Measurements from ENCODE around the gene RPP25. TPM values are rescaled to one million over a fixed set of nuclear protein-coding genes. Genes with fewer than 3 reads are reported as not detected.
A peak's percentile ranks its signal among the peaks of the same experiment; 100 is the strongest.

The RPP25 gene, protein sequence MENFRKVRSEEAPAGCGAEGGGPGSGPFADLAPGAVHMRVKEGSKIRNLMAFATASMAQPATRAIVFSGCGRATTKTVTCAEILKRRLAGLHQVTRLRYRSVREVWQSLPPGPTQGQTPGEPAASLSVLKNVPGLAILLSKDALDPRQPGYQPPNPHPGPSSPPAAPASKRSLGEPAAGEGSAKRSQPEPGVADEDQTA
- total RNA-seq (1 to 10 TPM in 7 of 10 donors, under 1 TPM in 3; 0.83 to 3.0 (median 1.3) TPM), polyA plus RNA-seq (1 to 10 TPM; 1.8 to 4.6 TPM)
- long read RNA-seq, donor 1, transcript RPP25-201 (1 exons, 3,049 nt) = major isoform, 8 of 8 reads
- long read RNA-seq, donor 1, partial matches to known transcripts = 0 of 8 reads
- long read RNA-seq, donor 1, other reads (novel, unspliced or antisense) = 0 of 8 reads
- long read RNA-seq, donor 2, transcript RPP25-201 (1 exons, 3,049 nt) = major isoform, 5 of 5 reads
- long read RNA-seq, donor 2, partial matches to known transcripts = 0 of 5 reads
- long read RNA-seq, donor 2, other reads (novel, unspliced or antisense) = 0 of 5 reads
- long read RNA-seq, donor 3, transcript RPP25-201 (1 exons, 3,049 nt) = major isoform, 7 of 7 reads
- long read RNA-seq, donor 3, partial matches to known transcripts = 0 of 7 reads
- long read RNA-seq, donor 3, other reads (novel, unspliced or antisense) = 0 of 7 reads

DNA sequence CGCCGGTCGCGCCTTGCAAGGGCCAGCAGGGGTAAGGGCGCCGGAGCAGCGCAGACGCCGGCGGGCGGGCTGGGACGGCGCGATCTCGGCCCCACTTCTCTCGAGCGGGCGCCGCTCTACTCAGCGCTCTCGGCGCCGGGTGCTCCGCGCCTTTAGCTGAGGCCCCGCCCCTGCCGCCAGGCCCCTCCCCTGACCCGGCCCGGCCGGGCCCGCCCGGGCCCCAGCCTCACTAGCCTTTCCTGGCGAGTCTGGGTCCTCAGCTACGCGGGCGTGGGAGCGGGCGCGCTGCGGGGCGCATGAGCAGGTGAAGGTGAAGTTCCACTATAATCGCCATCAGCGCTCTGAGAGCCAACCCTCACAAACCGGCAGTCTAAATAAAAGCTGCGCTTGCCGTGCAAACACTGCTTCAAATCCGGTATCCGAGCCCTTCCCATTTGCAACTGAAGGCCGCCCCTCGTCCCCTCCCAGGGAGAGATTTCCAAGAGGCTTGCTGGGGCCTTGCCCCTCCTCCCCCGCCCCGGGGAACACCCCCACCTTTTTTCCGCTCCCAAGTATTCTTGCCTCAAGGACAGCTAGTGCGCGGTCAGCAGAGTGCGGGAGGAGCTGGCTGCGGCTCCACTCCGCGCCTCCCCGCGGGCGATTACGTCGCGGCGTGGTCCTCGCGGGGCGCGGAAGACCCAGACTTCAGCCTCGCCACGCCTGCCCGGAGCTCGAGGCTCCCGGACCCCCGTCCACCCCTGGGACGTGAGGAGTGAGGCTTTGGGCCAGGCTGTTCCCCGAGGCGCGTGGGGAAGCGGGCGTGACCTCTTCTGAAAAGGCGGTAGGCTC is at the start of gene RPP25:
Gene RPP25 (minus strand): TSS at position 125 of the 828 bp plus-strand sequence. CDS start 189 bp downstream, outside the sequence.
- Histone ChIP-seq H3K4me1 (peaks cover 0 to 62% (median 33%) of the 10 kb centered on the region in 9 donors), H3K27ac (peak within 1 kb of the TSS; percentile 19 to 87 (median 76)), H3K36me3 (no peaks in the 10 kb centered on the region), H3K4me3 (peak within 1 kb of the TSS; percentile 23 to 83 (median 60)), H3K27me3 (peaks cover 0 to 49% (median 16%) of the 10 kb centered on the region in 7 donors), H3K9me3 (no peaks in the 10 kb centered on the region)
- peak; percentile 63 to 83 for DNase-seq
- intact Hi-C loops (cut with DNase I) = loop anchor here in 8 of 10 donors (5.0 to 10.0 kb wide), 4 partner anchors 245 to 582 kb away; partner anchors contain the start of gene C15orf39 (in 1 of the 8)
- peak; percentile 83 to 93 (median 89) for ATAC-seq
- TF ChIP-seq, protein P1, sequence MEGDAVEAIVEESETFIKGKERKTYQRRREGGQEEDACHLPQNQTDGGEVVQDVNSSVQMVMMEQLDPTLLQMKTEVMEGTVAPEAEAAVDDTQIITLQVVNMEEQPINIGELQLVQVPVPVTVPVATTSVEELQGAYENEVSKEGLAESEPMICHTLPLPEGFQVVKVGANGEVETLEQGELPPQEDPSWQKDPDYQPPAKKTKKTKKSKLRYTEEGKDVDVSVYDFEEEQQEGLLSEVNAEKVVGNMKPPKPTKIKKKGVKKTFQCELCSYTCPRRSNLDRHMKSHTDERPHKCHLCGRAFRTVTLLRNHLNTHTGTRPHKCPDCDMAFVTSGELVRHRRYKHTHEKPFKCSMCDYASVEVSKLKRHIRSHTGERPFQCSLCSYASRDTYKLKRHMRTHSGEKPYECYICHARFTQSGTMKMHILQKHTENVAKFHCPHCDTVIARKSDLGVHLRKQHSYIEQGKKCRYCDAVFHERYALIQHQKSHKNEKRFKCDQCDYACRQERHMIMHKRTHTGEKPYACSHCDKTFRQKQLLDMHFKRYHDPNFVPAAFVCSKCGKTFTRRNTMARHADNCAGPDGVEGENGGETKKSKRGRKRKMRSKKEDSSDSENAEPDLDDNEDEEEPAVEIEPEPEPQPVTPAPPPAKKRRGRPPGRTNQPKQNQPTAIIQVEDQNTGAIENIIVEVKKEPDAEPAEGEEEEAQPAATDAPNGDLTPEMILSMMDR (IDR thresholded peaks at IDR 0.05) = no peak
- whole genome bisulfite sequencing, 2 donors = 0% methylated on average over 81 to 83 of the region's 83 CpGs

GRCh38 chr15:75002398-75002797 is 45.8 kb upstream of the RPP25 start:
- no peak for DNase-seq
- 37 to 47% methylated on average over 7 of the region's 7 CpGs for WGBS, 2 donors
- Histone ChIP-seq H3K4me3 (no peak overlapping the region), H3K27me3 (peaks cover 0 to 14% (median 0%) of the 10 kb centered on the region in 7 donors), H3K36me3 (no peaks in the 10 kb centered on the region), H3K4me1 (peaks cover 0 to 4% (median 0%) of the 10 kb centered on the region in 9 donors), H3K27ac (no peak overlapping the region), H3K9me3 (no peaks in the 10 kb centered on the region)
- intact Hi-C loops (cut with DNase I) = loop anchor here in 1 of 10 donors (5.0 kb wide), 1 partner anchor 1060 kb away; no protein-coding TSS in a partner anchor
- no peak for ATAC-seq
- TF ChIP-seq, protein P1 (IDR thresholded peaks at IDR 0.05) = no peak

- H3K4me3 ChIP-seq = no peak overlapping the region
- DNase-seq (no peak), ATAC-seq (no peak)
- no peaks in the 10 kb centered on the region for H3K36me3 ChIP-seq
- H3K27ac ChIP-seq = no peak overlapping the region
- intact Hi-C loops (cut with DNase I) = loop anchor here in 1 of 10 donors (5.0 kb wide), 1 partner anchor 1059 kb away; no protein-coding TSS in a partner anchor
- WGBS, 2 donors = 83 to 88% methylated on average over 6 of the region's 6 CpGs
- TF ChIP-seq, protein P1 (IDR thresholded peaks at IDR 0.05) = no peak
- H3K27me3 ChIP-seq = peaks cover 0 to 24% (median 3%) of the 10 kb centered on the region in 7 donors
- H3K4me1 ChIP-seq = peaks cover 0 to 10% (median 3%) of the 10 kb centered on the region in 9 donors
- H3K9me3 ChIP-seq = no peaks in the 10 kb centered on the region
Measured at GRCh38 chr15:75001310-75001709, 44.7 kb upstream of the RPP25 start.
